HUES48 (cell line): ENCODE measurements around the gene SOX8.

Experiments used
- H3K27ac ChIP-seq: one replicate; pipeline ENCODE4 v1.7.0; 2013; ENCODE audit warnings: low read depth, low read length, inconsistent platforms
- H3K27me3 ChIP-seq: 2 replicates; pipeline ENCODE4 v1.6.1; 2013; ENCODE audit warnings: mild to moderate bottlenecking, low read length; ENCODE audit not compliant: control insufficient read depth, insufficient read depth
- H3K36me3 ChIP-seq: 2 replicates; pipeline ENCODE4 v1.6.1; 2013; ENCODE audit warnings: low read length; ENCODE audit not compliant: control insufficient read depth, insufficient read depth
- H3K4me1 ChIP-seq: 2 replicates; pipeline ENCODE4 v1.6.1; 2013; ENCODE audit warnings: mild to moderate bottlenecking, low read length; ENCODE audit not compliant: control insufficient read depth, insufficient read depth
- H3K4me3 ChIP-seq: 2 replicates; pipeline ENCODE4 v1.5.1; 2013; ENCODE audit warnings: mild to moderate bottlenecking, low read depth, low read length
- H3K9ac ChIP-seq: 2 replicates; pipeline ENCODE4 v1.6.1; 2013; ENCODE audit warnings: mild to moderate bottlenecking, low read depth, low read length, moderate library complexity
- H3K9me3 ChIP-seq: 2 replicates; pipeline ENCODE4 v1.6.1; 2013; ENCODE audit warnings: low read length; ENCODE audit not compliant: control insufficient read depth, insufficient read depth

SOX8 gene

DNA sequence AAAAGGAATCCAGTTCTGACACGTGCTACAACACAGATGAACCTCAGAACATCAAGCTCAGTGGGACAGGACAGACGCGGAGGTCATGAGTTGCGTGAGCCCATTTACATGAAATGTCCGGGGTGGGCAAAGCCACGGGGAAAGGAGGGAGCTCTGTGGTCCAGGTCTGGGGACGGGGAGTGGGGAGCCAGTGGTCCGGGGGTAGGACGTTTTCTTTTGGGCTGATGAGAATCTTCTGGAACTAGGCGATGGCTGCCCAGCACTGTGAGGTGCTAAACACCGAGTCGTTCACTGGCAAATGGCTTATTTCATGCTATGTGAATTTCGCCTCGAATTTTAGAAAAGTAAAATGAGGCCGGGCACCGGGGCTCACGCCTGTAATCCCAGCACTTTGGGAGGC, 8.2 kb upstream of the SOX8 start:
- Histone ChIP-seq H3K9me3 (no peaks in the 10 kb centered on the region), H3K27me3 (peaks cover 20% of the 10 kb centered on the region), H3K4me3 (no peak overlapping the region), H3K9ac (no peak overlapping the region), H3K36me3 (no peaks in the 10 kb centered on the region), H3K4me1 (peaks cover 3% of the 10 kb centered on the region; the same call in 1 of the 2 replicates), H3K27ac (no peak overlapping the region)

DNA sequence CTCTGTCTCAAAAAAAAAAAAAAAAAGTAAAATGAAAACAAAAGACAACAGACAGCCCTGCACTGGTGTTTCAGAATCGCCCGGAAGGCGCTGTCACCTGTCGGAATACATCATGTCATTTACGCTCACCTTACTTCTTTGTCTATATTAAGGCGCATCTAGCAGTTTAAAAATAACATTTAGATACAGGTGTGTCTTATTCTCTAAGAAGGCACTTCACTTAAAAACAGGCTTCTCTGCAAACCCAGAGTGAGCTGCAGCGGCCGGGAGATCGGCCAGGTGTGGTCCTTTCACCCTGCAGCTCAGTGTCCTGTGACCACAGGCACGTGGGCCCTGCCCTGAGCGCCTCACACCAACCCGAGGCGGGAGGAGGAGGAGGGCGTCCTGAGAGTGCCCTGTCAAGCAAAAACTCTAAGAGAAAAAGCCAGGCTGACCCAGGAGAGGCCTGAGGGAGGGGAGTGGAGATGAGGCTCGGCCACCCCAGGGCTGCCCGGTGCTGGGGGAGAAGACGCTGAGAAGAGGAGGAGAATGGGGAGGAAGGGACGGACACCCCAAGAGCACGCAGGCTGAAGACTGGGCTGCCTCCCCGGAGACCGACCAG, 7.5 kb upstream of the SOX8 start:
- no peaks in the 10 kb centered on the region for H3K9me3 ChIP-seq
- H3K36me3 ChIP-seq = no peaks in the 10 kb centered on the region
- H3K4me3 ChIP-seq = no peak overlapping the region
- peaks cover 3% of the 10 kb centered on the region; the same call in 1 of the 2 replicates for H3K4me1 ChIP-seq
- H3K9ac ChIP-seq = no peak overlapping the region
- H3K27me3 ChIP-seq = peaks cover 27% of the 10 kb centered on the region
- H3K27ac ChIP-seq = no peak overlapping the region

DNA sequence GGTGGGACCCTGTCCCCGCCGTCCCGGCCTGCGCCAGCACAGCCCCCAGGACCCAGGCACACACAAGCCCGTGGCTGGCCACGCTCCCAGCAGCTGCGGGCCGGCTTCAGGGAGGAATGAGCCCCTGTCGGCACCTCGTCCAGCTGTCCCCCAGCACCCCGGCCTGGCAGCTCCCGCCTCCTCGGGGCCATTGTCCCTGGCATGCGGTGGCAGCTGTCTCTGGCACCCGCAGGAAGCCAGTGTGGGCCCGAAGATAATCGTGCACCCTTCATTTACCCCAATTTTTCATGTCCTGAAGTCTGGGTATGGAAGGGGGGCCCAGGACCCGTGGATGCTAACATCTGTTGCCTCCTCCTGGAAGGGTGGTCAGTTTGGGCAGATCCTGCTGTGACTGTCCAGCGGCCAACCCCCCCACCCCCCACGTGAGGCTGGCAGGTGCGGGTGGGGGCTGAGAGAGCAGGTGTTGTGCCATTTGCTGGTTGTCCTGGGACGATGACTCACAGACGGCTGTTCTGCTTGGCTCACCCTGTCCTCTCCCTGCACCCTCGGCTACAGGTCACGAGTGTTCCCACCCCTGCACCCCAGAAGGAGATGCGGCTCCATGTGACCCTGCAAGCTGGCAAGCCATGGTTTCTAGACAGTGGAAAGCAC, 6.8 kb upstream of the SOX8 start:
- Histone ChIP-seq H3K27me3 (peaks cover 28% of the 10 kb centered on the region), H3K27ac (no peak overlapping the region), H3K36me3 (no peaks in the 10 kb centered on the region), H3K4me1 (peaks cover 2% of the 10 kb centered on the region; the same call in 1 of the 2 replicates), H3K9ac (no peak overlapping the region), H3K4me3 (no peak overlapping the region), H3K9me3 (no peaks in the 10 kb centered on the region)

DNA sequence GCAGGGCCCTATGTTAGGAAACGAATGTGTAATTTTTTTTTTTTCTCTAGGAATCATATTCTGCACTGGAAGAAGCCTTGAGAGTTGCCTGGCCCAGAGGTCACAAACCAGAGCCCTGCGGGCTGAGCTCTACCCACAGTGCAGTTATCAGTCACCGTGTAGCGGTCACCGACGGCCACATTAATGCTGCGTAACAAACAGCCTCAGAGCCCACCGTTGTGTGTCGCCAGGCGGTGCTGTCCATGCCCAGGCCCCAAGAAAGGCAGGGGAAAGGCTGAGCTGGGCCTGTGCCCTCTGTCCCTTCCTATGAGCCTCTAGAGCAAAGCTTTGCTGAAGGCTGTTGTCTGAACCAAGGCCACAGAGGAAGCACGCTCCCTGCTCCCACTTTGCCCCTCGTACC, 6.3 kb upstream of the SOX8 start:
- Histone ChIP-seq H3K27me3 (peaks cover 34% of the 10 kb centered on the region), H3K27ac (no peak overlapping the region), H3K9me3 (no peaks in the 10 kb centered on the region), H3K4me1 (0 out of 2 replicates have a peak, but pooled peaks cover 4% of the 10 kb centered on the region), H3K4me3 (no peak overlapping the region), H3K9ac (no peak overlapping the region), H3K36me3 (no peaks in the 10 kb centered on the region)

DNA sequence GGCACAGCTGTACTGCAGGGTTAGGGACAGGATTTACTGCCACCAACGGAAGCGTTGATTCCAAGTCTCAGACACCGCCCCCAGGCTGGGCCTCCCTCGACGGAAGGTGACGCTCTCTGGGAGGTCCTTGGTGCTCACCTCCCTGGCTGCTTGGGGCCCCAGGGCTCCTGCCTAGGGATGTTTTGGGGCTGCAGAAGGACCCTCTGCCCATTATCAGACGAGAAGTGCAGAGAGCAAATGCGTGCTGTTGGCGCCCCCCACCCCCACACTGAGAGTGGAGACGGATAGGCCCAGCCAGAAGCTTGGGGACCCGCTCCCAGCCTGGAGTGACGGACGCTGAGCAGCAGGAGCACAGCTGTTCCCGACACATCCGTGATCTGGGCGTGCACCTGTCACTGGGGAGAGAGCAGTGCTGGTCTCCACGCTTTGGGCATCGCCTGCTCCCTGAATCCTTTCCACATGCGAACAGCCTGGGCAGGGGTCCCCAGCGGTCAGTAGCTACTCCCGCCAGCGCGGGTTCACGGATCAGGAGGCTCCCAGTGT, 5.1 kb upstream of the SOX8 start:
- H3K9ac ChIP-seq = no peak overlapping the region
- H3K27me3 ChIP-seq = peaks cover 35% of the 10 kb centered on the region

DNA sequence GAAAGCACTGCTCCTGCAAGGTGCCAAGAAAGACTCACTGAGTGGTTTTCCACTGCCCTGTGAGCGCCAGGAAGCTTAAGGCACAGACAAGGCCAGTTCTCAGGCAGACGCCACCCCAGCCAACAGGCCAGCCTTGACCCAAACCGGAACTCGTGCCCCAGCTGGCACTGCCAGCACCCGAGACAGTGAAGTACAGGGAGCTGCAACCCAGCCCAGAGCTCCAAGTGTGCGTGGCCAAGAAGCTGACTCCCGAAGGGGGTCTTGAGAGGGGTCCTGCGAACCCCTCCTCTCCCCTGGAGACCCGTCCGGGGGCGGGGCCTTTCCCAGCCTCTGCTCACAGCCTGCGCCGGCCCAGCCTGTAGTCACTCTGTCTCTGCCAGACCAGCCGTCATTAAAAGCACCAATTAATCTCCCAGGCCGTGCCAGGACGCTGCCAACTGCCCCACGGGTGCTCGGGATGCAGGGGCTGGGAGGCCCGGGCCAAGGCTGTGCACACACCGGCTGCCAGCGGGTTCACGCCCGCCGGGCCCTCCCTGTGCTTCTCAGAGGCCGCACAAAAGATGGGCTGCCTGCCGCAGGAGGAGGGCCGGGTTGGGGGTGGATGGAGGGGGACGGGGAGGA, 4.4 kb upstream of the SOX8 start:
- Histone ChIP-seq H3K9me3 (no peaks in the 10 kb centered on the region), H3K36me3 (no peaks in the 10 kb centered on the region), H3K4me3 (no peak overlapping the region), H3K9ac (no peak overlapping the region), H3K4me1 (peaks cover 4% of the 10 kb centered on the region; the same call in 1 of the 2 replicates), H3K27me3 (peaks cover 33% of the 10 kb centered on the region), H3K27ac (no peak overlapping the region)

More for the DNA sequence above, 5.1 kb upstream of the SOX8 start:
- H3K27ac ChIP-seq = no peak overlapping the region
- H3K36me3 ChIP-seq = no peaks in the 10 kb centered on the region
- H3K9me3 ChIP-seq = no peaks in the 10 kb centered on the region
- no peak overlapping the region for H3K4me3 ChIP-seq
- H3K4me1 ChIP-seq = 0 out of 2 replicates have a peak, but pooled peaks cover 4% of the 10 kb centered on the region

DNA sequence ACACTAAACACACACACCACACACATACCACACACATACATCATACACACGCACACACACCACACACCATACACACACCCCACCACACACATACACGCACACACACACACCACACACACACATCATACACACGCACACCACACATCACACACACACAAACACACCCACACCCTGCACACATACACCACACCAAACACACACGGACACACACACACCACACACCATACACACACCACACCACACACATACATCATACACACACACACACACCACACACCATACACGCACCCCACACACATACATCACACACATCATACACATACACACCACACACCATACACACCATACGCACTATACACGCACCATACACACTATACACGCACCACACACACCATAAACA, 3.7 kb upstream of the SOX8 start:
- peaks cover 11% of the 10 kb centered on the region; the same call in 1 of the 2 replicates for H3K4me1 ChIP-seq
- peaks cover 37% of the 10 kb centered on the region for H3K27me3 ChIP-seq
- H3K36me3 ChIP-seq = no peaks in the 10 kb centered on the region
- no peak overlapping the region for H3K9ac ChIP-seq
- no peak overlapping the region for H3K4me3 ChIP-seq
- no peak overlapping the region for H3K27ac ChIP-seq
- H3K9me3 ChIP-seq = no peaks in the 10 kb centered on the region

DNA sequence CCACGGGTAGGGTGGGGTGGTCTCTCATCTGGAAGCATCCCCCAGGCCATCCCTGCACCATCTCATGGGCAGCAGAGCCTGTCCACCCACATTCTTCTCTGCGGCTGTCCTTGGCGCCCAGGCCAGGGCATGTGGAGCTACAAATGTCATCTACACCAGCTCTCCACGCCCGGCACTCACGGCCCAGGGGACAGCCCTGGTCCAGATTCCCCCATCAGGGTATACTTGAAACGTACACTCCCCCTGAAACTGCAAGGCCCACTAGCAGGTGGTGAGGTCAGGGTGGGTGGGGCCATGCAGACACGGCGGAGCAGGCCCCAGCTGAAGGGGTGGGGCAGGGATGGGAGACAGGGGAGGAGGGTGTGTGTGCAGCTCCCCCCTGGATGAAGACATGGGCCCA, 3.2 kb upstream of the SOX8 start:
- Histone ChIP-seq H3K4me3 (no peak overlapping the region), H3K27ac (no peak overlapping the region), H3K27me3 (peaks cover 42% of the 10 kb centered on the region), H3K36me3 (no peaks in the 10 kb centered on the region), H3K4me1 (peaks cover 13% of the 10 kb centered on the region; the same call in 1 of the 2 replicates), H3K9me3 (no peaks in the 10 kb centered on the region), H3K9ac (no peak overlapping the region)

DNA sequence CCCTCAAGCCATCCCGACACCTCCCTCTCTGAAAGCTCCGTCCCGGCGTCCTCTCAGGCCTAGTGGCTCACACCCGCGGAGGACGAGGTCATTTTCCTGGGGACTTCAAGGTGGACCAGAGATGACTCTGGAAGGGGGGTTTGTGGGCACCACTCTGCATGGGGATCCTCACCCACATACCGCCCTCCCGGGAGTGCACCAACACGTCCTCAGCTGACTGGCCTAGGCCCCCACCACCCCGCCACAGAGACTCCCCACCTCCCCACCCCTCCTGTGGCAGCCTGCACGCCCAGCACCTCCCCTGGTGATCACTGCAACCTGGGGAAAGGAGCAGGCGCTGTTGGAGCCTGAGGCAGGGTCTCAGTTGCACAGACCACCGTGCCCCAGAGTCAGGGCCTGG, 2.4 kb upstream of the SOX8 start:
- no peaks in the 10 kb centered on the region for H3K9me3 ChIP-seq
- peaks cover 45% of the 10 kb centered on the region for H3K27me3 ChIP-seq
- H3K4me1 ChIP-seq = peaks cover 13% of the 10 kb centered on the region; the same call in 1 of the 2 replicates
- no peak overlapping the region for H3K9ac ChIP-seq
- no peak overlapping the region for H3K27ac ChIP-seq
- no peak overlapping the region for H3K4me3 ChIP-seq
- H3K36me3 ChIP-seq = no peaks in the 10 kb centered on the region

DNA sequence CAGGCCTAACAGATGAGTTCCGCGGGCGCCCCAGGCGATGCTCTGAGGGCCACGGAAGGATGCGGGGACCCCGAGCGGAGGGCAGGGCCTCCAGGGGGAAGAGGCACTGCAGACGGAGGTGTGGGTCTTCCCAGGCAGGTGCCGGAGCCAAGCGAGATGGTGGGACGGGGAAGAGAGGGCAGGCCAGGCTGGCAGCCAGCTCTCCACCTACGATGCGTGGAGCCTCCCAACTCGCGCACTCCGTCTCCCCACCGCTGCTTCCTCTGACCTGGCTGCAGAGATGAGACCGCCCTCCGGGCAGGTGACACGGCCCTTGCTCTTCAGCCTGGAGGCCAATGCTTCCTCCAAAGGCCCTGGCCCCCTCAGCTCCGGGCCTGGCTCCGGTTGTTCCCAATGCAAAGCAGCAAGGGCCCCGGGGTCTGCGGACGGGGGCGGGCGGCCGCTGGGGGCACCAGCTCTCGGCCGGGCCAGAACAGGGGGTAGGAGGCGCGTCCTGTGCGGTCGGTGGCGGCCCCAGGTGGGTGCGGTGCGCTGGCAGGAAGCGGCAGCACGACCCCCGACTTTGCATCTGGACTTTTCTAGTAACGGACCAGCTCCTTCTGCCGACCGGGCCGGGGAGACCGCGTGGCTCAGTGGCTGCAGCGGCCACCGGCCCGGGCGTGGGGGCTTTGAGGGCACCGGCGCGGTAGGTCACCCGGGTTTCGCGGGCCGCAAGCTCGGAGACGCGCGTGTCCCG, 1.5 kb upstream of the SOX8 start:
- H3K9me3 ChIP-seq = no peaks in the 10 kb centered on the region
- no peak overlapping the region for H3K27ac ChIP-seq
- H3K9ac ChIP-seq = no peak overlapping the region
- no peaks in the 10 kb centered on the region for H3K36me3 ChIP-seq
- H3K4me1 ChIP-seq = peaks cover 13% of the 10 kb centered on the region; the same call in 1 of the 2 replicates
- H3K4me3 ChIP-seq = peak overlapping the region; percentile 60
- H3K27me3 ChIP-seq = peaks cover 45% of the 10 kb centered on the region
